Breast epithelium (tissue), 4 donors: ENCODE measurements around the gene KCNQ1OT1. TPM values are rescaled to one million over a fixed set of nuclear protein-coding genes. Genes with fewer than 3 reads are reported as not detected.

Experiments used
- DNase-seq, 2 donors: peaks; one replicate each; pipeline ENCODE4 v3.0.0-alpha.2; 2019; ENCODE audit warnings: low spot score in 2 of 2
- H3K27ac ChIP-seq, 2 donors: fragments of 200-600 bp; sonication (generic) in 1 of 2; one replicate each; pipeline ENCODE4 v1.5.1; 2016 to 2019; ENCODE audit warnings: mild to moderate bottlenecking in 1 of 2
- H3K27me3 ChIP-seq, 2 donors: fragments of 200-600 bp; sonication (generic) in 1 of 2; one replicate each; pipeline versions ENCODE4 v1.5.1 to v1.6.0; 2017 to 2019; ENCODE audit warnings: control low read depth in 1 of 2, mild to moderate bottlenecking in 1 of 2
- H3K36me3 ChIP-seq: fragments of 200-600 bp; one replicate; pipeline ENCODE4 v1.5.1; 2019
- H3K4me1 ChIP-seq, 2 donors: fragments of 200-600 bp; sonication (generic); one replicate each; pipeline ENCODE4 v1.5.1; 2016 to 2019; ENCODE audit warnings: control low read depth in 1 of 2
- H3K4me3 ChIP-seq, 3 donors: fragments of 200-600 bp; sonication (generic); 1 replicate in 2 of 3; 2 replicates in 1 of 3; pipeline ENCODE4 v1.5.1; 2016 to 2019; ENCODE audit warnings: mild to moderate bottlenecking in 3 of 3, moderate library complexity in 2 of 3
- H3K9me3 ChIP-seq, 2 donors: fragments of 200-600 bp; sonication (generic) in 1 of 2; one replicate each; pipeline ENCODE4 v1.5.1; 2016 to 2019; ENCODE audit warnings: control low read depth in 1 of 2
- POLR2A ChIP-seq: fragments of 450-650 bp; IDR thresholded peaks from one replicate; pipeline ENCODE4 v1.6.1; 2016; ENCODE audit warnings: antibody characterized with exemption, mild to moderate bottlenecking, moderate library complexity
- POLR2AphosphoS5 ChIP-seq, 3 donors: sonication (generic); formaldehyde crosslinking; IDR thresholded peaks; one replicate each; pipeline ENCODE4 v1.6.1; 2017; ENCODE audit warnings: antibody characterized with exemption in 3 of 3
- intact Hi-C: fragments of 100-400 bp; cut with DNase I; formaldehyde crosslinking; loops from one replicate; pipeline ENCODE4 v1.15.1; 2023; ENCODE audit warnings: low total_unique reads
- total RNA-seq, 3 donors: library from RNA; depleted of rRNA; stranded (reverse); fragments of >200 nt; gene quantifications; one replicate each; pipeline ENCODE4 v1.1.0, GENCODE V29; 2016
- TF ChIP-seq, protein P1 (sequence below), 3 donors: fragments of 450-650 bp; IDR thresholded peaks; one replicate each; pipeline ENCODE4 v1.5.1; 2016 to 2017; ENCODE audit warnings: antibody characterized with exemption in 3 of 3, mild to moderate bottlenecking in 3 of 3, moderate library complexity in 3 of 3

The KCNQ1OT1 gene
- total RNA-seq, 3 donors from 2014 or later = 2.1 to 5.3 (median 3.6) TPM

DNA sequence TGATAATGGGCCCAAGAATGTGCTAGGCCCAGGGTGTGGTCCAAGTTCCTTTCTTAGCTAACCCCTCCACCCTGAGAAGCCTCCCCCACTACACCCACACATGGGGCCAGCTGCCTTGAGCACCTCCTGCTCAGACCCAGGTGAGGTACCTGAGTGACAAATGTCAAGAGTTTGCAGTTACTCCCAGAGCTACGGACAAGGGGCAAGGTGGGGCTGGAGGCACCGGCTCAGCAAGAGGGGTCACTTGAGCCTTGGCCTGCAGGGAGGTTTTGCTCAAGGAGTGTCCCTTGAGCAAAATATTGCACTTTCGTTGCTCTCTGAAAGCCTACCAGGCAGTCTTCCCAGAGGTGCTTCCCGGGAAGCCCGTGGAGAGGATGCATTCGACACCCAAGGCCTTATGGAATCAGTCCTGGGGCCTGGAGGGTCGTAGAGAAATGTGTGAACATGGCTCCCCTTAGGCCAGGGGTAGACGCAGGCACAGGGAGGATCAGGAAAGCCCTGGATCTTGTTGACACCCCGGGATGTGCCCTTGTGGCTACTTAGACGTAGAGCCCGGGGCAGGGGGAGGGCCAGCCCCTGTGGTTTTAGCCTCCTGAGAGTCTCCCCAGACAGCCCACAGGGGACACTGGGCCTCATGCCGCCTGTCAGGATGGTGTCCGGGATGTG, 140.8 kb downstream of the KCNQ1OT1 start:
- no peak for TF ChIP-seq POLR2A
- TF ChIP-seq, protein P1, sequence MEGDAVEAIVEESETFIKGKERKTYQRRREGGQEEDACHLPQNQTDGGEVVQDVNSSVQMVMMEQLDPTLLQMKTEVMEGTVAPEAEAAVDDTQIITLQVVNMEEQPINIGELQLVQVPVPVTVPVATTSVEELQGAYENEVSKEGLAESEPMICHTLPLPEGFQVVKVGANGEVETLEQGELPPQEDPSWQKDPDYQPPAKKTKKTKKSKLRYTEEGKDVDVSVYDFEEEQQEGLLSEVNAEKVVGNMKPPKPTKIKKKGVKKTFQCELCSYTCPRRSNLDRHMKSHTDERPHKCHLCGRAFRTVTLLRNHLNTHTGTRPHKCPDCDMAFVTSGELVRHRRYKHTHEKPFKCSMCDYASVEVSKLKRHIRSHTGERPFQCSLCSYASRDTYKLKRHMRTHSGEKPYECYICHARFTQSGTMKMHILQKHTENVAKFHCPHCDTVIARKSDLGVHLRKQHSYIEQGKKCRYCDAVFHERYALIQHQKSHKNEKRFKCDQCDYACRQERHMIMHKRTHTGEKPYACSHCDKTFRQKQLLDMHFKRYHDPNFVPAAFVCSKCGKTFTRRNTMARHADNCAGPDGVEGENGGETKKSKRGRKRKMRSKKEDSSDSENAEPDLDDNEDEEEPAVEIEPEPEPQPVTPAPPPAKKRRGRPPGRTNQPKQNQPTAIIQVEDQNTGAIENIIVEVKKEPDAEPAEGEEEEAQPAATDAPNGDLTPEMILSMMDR (IDR thresholded peaks at IDR 0.05) = no peak
- no peak for TF ChIP-seq POLR2AphosphoS5 (IDR thresholded peaks at IDR 0.05)
- Histone ChIP-seq H3K4me1 (no peaks in the 10 kb centered on the region), H3K27me3 (no peaks in the 10 kb centered on the region), H3K9me3 (no peaks in the 10 kb centered on the region), H3K36me3 (no peaks in the 10 kb centered on the region), H3K4me3 (no peak overlapping the region), H3K27ac (no peak overlapping the region)
- no peak for DNase-seq
- intact Hi-C loops = loop anchor here (1.0 kb wide), 1 partner anchor 12 kb away; no protein-coding TSS in a partner anchor

DNA sequence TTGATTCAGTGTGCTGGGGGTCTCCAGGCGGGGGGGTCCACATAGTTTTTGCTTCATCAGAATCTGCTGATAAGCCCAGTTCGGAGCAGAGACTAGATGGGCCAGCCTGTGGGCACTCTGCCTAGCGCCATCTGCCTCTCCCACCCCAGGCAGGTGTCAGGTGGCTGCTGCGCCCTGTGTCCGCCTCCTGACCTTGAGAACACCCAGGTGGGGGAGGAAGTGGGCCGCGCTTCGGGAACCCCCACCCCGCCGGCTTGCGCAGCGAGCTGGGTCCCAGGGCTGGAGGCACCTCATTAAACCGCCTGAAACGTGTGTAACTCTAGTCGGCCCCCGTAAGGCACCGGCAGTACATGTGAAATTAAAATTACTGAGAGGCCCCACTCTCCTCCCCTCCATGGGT, 141.4 kb downstream of the KCNQ1OT1 start:
- no peaks in the 10 kb centered on the region for H3K9me3 ChIP-seq
- DNase-seq = no peak
- H3K27ac ChIP-seq = no peak overlapping the region
- H3K4me1 ChIP-seq = no peaks in the 10 kb centered on the region
- TF ChIP-seq POLR2AphosphoS5 (IDR thresholded peaks at IDR 0.05) (no peak), POLR2A (no peak)
- TF ChIP-seq, protein P1 (IDR thresholded peaks at IDR 0.05) = no peak
- no peaks in the 10 kb centered on the region for H3K27me3 ChIP-seq
- H3K36me3 ChIP-seq = no peaks in the 10 kb centered on the region
- intact Hi-C loops = no loop called here
- H3K4me3 ChIP-seq = no peak overlapping the region

Other genes starting within 250 kb of the KCNQ1OT1 start
- 100 to 1,000 TPM in 1 of 3 donors, 10 to 100 TPM in 2; 48.2 to 136 (median 88.8) TPM for gene CDKN1C, start 185.8 kb upstream of the KCNQ1OT1 start, total RNA-seq
- gene PHLDA2, start 229.4 kb upstream of the KCNQ1OT1 start, total RNA-seq = 1 to 10 TPM in 2 of 3 donors, not detected in 1; 2.0 to 2.3 TPM